ENCODE measurements around the gene LRRC1. TPM values are rescaled to one million over a fixed set of nuclear protein-coding genes. Genes with fewer than 3 reads are reported as not detected.

LRRC1 gene
- total and polyA plus RNA-seq, 2 experiments from 2014 or later = 11.3 to 16.6 TPM

DNA sequence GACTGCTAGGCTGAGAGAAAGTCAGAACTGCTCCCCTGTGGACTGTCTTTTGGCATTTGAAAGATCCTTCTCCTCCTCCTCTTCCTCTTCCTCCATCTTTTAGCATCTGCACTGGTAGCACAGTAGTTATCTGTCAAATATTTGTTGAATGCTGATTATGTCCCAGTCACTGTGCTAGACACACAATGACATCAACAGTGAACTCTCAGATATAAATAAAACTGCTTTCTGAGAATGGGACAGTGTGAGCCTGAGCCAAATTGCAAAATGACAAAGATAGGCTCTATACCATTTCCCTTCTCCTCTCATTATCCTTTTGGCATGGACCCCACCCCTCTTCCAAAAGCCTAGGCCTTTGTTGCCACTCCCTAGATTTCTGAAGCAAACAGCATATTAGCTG lies 27.9 kb upstream of the LRRC1 start (continued):
- TF ChIP-seq, protein P1, sequence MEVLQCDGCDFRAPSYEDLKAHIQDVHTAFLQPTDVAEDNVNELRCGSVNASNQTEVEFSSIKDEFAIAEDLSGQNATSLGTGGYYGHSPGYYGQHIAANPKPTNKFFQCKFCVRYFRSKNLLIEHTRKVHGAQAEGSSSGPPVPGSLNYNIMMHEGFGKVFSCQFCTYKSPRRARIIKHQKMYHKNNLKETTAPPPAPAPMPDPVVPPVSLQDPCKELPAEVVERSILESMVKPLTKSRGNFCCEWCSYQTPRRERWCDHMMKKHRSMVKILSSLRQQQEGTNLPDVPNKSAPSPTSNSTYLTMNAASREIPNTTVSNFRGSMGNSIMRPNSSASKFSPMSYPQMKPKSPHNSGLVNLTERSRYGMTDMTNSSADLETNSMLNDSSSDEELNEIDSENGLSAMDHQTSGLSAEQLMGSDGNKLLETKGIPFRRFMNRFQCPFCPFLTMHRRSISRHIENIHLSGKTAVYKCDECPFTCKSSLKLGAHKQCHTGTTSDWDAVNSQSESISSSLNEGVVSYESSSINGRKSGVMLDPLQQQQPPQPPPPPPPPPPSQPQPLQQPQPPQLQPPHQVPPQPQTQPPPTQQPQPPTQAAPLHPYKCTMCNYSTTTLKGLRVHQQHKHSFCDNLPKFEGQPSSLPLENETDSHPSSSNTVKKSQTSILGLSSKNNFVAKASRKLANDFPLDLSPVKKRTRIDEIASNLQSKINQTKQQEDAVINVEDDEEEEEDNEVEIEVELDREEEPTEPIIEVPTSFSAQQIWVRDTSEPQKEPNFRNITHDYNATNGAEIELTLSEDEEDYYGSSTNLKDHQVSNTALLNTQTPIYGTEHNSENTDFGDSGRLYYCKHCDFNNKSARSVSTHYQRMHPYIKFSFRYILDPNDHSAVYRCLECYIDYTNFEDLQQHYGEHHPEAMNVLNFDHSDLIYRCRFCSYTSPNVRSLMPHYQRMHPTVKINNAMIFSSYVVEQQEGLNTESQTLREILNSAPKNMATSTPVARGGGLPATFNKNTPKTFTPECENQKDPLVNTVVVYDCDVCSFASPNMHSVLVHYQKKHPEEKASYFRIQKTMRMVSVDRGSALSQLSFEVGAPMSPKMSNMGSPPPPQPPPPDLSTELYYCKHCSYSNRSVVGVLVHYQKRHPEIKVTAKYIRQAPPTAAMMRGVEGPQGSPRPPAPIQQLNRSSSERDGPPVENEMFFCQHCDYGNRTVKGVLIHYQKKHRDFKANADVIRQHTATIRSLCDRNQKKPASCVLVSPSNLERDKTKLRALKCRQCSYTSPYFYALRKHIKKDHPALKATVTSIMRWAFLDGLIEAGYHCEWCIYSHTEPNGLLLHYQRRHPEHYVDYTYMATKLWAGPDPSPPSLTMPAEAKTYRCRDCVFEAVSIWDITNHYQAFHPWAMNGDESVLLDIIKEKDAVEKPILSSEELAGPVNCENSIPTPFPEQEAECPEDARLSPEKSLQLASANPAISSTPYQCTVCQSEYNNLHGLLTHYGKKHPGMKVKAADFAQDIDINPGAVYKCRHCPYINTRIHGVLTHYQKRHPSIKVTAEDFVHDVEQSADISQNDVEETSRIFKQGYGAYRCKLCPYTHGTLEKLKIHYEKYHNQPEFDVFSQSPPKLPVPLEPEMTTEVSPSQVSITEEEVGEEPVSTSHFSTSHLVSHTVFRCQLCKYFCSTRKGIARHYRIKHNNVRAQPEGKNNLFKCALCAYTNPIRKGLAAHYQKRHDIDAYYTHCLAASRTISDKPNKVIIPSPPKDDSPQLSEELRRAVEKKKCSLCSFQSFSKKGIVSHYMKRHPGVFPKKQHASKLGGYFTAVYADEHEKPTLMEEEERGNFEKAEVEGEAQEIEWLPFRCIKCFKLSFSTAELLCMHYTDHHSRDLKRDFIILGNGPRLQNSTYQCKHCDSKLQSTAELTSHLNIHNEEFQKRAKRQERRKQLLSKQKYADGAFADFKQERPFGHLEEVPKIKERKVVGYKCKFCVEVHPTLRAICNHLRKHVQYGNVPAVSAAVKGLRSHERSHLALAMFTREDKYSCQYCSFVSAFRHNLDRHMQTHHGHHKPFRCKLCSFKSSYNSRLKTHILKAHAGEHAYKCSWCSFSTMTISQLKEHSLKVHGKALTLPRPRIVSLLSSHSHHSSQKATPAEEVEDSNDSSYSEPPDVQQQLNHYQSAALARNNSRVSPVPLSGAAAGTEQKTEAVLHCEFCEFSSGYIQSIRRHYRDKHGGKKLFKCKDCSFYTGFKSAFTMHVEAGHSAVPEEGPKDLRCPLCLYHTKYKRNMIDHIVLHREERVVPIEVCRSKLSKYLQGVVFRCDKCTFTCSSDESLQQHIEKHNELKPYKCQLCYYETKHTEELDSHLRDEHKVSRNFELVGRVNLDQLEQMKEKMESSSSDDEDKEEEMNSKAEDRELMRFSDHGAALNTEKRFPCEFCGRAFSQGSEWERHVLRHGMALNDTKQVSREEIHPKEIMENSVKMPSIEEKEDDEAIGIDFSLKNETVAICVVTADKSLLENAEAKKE (CRISPR knock-in tag; IDR thresholded peaks at IDR 0.05) = no peak

GRCh38 chr6:53767941-53768340 lies 26.9 kb upstream of the LRRC1 start:
- Histone ChIP-seq H3K9me2 (ENCODE audit: insufficient read depth) (peaks cover 12% of the 10 kb centered on the region; the same call in 1 of the 2 replicates), H4K20me1 (replicated peaks; ENCODE audit: insufficient read depth) (no peaks in the 10 kb centered on the region), H2AFZ (no peak overlapping the region), H3K79me2 (replicated peaks; ENCODE audit: insufficient read depth) (no peaks in the 10 kb centered on the region), H3K27ac (ENCODE audit: low read depth) (no peak overlapping the region), H3K4me3 (no peak overlapping the region), H3K36me3 (ENCODE audit: insufficient read depth) (no peaks in the 10 kb centered on the region), H3K4me1 (ENCODE audit: insufficient read depth) (no peaks in the 10 kb centered on the region), H3F3A (replicated peaks; ENCODE audit: low read depth) (no peaks in the 10 kb centered on the region), H3K27me3 (ENCODE audit: insufficient read depth) (no peaks in the 10 kb centered on the region), H3K4me2 (no peak overlapping the region)
- Mint-ChIP-seq H3K4me3 (no peak overlapping the region), H3K9me3 (peaks cover under 1% of the 10 kb centered on the region; the same call in 2 of the 3 replicates), H3K27me3 (ENCODE audit: insufficient read depth, low read depth, poor library complexity) (no peaks in the 10 kb centered on the region), H3K27ac (no peak overlapping the region), H3K4me1 (peaks cover 6% of the 10 kb centered on the region), H3K36me3 (ENCODE audit: low read depth) (peaks cover 4% of the 10 kb centered on the region; the same call in 2 of the 3 replicates)
- no peak for DNase-seq (ENCODE audit: low spot score)
- ATAC-seq = no peak
- TF ChIP-seq REST (IDR thresholded peaks at IDR 0.05; ENCODE audit: unreplicated experiment) = no peak
- TF ChIP-seq POLR2AphosphoS5 (IDR thresholded peaks at IDR 0.05; ENCODE audit: low read depth) = no peak
- TF ChIP-seq NANOG (IDR thresholded peaks at IDR 0.05; ENCODE audit: borderline replicate concordance) = no peak
- TF ChIP-seq EZH2phosphoT487 (IDR thresholded peaks at IDR 0.05; ENCODE audit: unreplicated experiment) = no peak
- TF ChIP-seq, protein P1 (CRISPR knock-in tag; IDR thresholded peaks at IDR 0.05) = no peak
